CD14-positive monocyte (primary cell): ENCODE results near the gene PAQR7. TPM values are rescaled to one million over a fixed set of nuclear protein-coding genes. Genes with fewer than 3 reads are reported as not detected.

Experiments
- DNase-seq, 3 donors: peaks; one replicate each; pipeline ENCODE4 v3.0.0-alpha.2; 2011 to 2022
- H2AFZ ChIP-seq: 2 replicates; pipeline ENCODE4 v1.6.0; 2012; ENCODE audit warnings: mild to moderate bottlenecking, low read depth, low read length, inconsistent platforms; ENCODE audit not compliant: insufficient read depth, poor library complexity, severe bottlenecking
- H3K27ac ChIP-seq, 2 donors: 1 replicate in 1 of 2; 2 replicates in 1 of 2; pipeline ENCODE4 v1.5.1; 2012 to 2013; ENCODE audit warnings: low read length in 2 of 2, control low read depth in 1 of 2, inconsistent platforms in 1 of 2, low read depth in 1 of 2, mild to moderate bottlenecking in 1 of 2
- H3K27me3 ChIP-seq, 2 donors: one replicate each; pipeline versions ENCODE4 v1.6.0 to v1.6.1; 2011 to 2013; ENCODE audit warnings: low read length in 2 of 2; ENCODE audit not compliant: control insufficient read depth in 2 of 2, insufficient read depth in 2 of 2
- H3K36me3 ChIP-seq, 2 donors: replicated peaks in 1 of 2; 1 replicate in 1 of 2; 2 replicates in 1 of 2; pipeline versions ENCODE4 v1.5.1 to v1.6.1; 2012 to 2013; ENCODE audit warnings: low read length in 2 of 2, control low read depth in 1 of 2, inconsistent platforms in 1 of 2, mild to moderate bottlenecking in 1 of 2; ENCODE audit not compliant: insufficient read depth in 2 of 2, control insufficient read depth in 1 of 2
- H3K4me1 ChIP-seq, 2 donors: 1 replicate in 1 of 2; 2 replicates in 1 of 2; pipeline versions ENCODE4 v1.5.1 to v1.6.1; 2012 to 2013; ENCODE audit warnings: low read length in 2 of 2, control low read depth in 1 of 2, inconsistent platforms in 1 of 2, mild to moderate bottlenecking in 1 of 2, moderate library complexity in 1 of 2; ENCODE audit not compliant: insufficient read depth in 2 of 2, control insufficient read depth in 1 of 2
- H3K4me2 ChIP-seq: replicated peaks from 2 replicates; pipeline ENCODE3; 2012; ENCODE audit warnings: low read length, moderate library complexity, mild to moderate bottlenecking; ENCODE audit not compliant: poor library complexity, severe bottlenecking; ENCODE audit errors: extremely low read depth
- H3K4me3 ChIP-seq, 3 experiments: fragments of 200-600 bp in 1 of 3; sonication (generic) in 1 of 3; replicated peaks in 1 of 3; 1 replicate in 2 of 3; 2 replicates in 1 of 3; pipeline ENCODE4 v1.5.1; 2011 to 2013; ENCODE audit warnings: low read length in 3 of 3, mild to moderate bottlenecking in 3 of 3, control low read depth in 2 of 3, low read depth in 2 of 3, inconsistent platforms in 1 of 3, moderate library complexity in 1 of 3
- H3K79me2 ChIP-seq: 2 replicates; pipeline ENCODE4 v1.6.0; 2012; ENCODE audit warnings: mild to moderate bottlenecking, control low read depth, inconsistent platforms, low read length, moderate library complexity; ENCODE audit not compliant: insufficient read depth
- H3K9ac ChIP-seq: 2 replicates; pipeline ENCODE4 v1.6.0; 2017; ENCODE audit warnings: low read length, mild to moderate bottlenecking; ENCODE audit not compliant: insufficient read depth, poor library complexity, severe bottlenecking
- H3K9me3 ChIP-seq, 2 donors: replicated peaks in 1 of 2; 1 replicate in 1 of 2; 2 replicates in 1 of 2; pipeline versions ENCODE4 v1.5.1 to v1.6.1; 2012 to 2013; ENCODE audit warnings: low read length in 2 of 2, control low read depth in 1 of 2; ENCODE audit not compliant: control insufficient read depth in 1 of 2, insufficient read depth in 1 of 2
- H4K20me1 ChIP-seq: 2 replicates; pipeline ENCODE4 v1.6.0; 2012; ENCODE audit warnings: mild to moderate bottlenecking, low read length, control low read depth, moderate library complexity; ENCODE audit not compliant: insufficient read depth
- H3K27ac Mint-ChIP-seq, 7 donors: one replicate each; pipeline ENCODE4 v1.8.0; 2020; ENCODE audit warnings: mild to moderate bottlenecking in 7 of 7, mixed read lengths in 7 of 7, moderate library complexity in 6 of 7, inconsistent platforms in 2 of 7
- H3K27me3 Mint-ChIP-seq, 3 donors: one replicate each; pipeline ENCODE4 v1.8.0; 2021 to 2022; ENCODE audit warnings: low read depth in 3 of 3, mild to moderate bottlenecking in 3 of 3, mixed read lengths in 3 of 3, moderate library complexity in 3 of 3, inconsistent platforms in 1 of 3
- H3K36me3 Mint-ChIP-seq, 2 donors: one replicate each; pipeline ENCODE4 v1.8.0; 2020; ENCODE audit warnings: mixed read lengths in 2 of 2, inconsistent platforms in 1 of 2, mild to moderate bottlenecking in 1 of 2
- H3K4me1 Mint-ChIP-seq: one replicate; pipeline ENCODE4 v1.8.0; 2020; ENCODE audit warnings: mild to moderate bottlenecking, mixed read lengths
- H3K4me3 Mint-ChIP-seq, 2 donors: one replicate each; pipeline ENCODE4 v1.8.0; 2020; ENCODE audit warnings: mild to moderate bottlenecking in 2 of 2, mixed read lengths in 2 of 2, moderate library complexity in 1 of 2
- H3K9me3 Mint-ChIP-seq, 7 donors: one replicate each; pipeline ENCODE4 v1.8.0; 2020 to 2022; ENCODE audit warnings: mixed read lengths in 7 of 7, mild to moderate bottlenecking in 6 of 7, moderate library complexity in 6 of 7, inconsistent platforms in 2 of 7
- WGBS: methylation state at CpG from one replicate; pipeline ENCODE4 v1.1.5; 2013; ENCODE audit warnings: missing lambda C conversion rate; ENCODE audit not compliant: insufficient coverage; 5-methylcytosine and 5-hydroxymethylcytosine counted together
- intact Hi-C, 2 donors: fragments of 100-400 bp; cut with micrococcal nuclease; formaldehyde crosslinking; loops; one replicate each; pipeline versions ENCODE4 v1.15.0 to v1.15.1; 2023
- polyA plus RNA-seq, 3 donors: library from polyadenylated mRNA; depleted of rRNA in 1 of 3; unstranded in 2 of 3; stranded (reverse) in 1 of 3; fragments of 300-500 nt in 2 of 3; fragments of >200 nt in 1 of 3; fragmentation: Illumina TruSeq in 2 of 3; gene quantifications; 1 replicate in 2 of 3; 2 replicates in 1 of 3; pipeline ENCODE4 v1.2.3, GENCODE V29; 2012 to 2021
- TF ChIP-seq, protein P1 (sequence below): fragments of 200-600 bp; IDR thresholded peaks from one replicate; pipeline ENCODE4 v1.8.0; 2022; ENCODE audit warnings: antibody characterized with exemption, mild to moderate bottlenecking

PAQR7 gene
- polyA plus RNA-seq, 3 donors: 0.92 to 13.3 (median 1.0) TPM

DNA sequence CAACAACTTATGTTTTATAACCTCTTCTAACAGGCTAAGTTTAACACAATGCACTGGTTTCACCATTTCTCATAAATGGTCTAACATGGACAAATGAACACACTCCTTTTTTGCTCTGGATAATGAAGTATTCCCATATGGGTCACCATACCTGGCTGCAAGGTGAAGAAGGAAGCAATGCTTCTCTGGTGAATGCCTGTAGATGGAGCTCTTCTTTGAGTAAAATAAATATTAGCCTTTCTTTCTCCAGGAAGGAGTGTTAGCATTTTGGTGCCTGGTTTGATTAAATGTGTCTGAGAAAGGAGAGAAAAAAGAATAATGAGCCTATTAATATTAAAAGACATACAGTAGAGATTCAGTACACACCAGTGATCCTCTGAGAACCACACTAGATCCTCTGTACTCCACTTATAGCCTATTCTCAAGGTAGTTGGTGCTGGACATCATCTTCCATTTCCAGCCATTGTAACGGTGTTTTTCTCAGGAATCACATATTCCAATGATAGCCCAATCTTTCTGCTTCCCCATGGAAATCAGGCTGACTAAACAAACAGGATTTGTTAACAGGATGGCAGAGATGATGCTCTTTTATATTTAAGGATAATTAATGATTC is 38.1 kb downstream of the PAQR7 start:
- WGBS: no CpG with 5 or more reads among the region's 1 CpG
- no peak overlapping the region for H3K4me2 ChIP-seq
- Mint-ChIP-seq H3K4me1 (no peaks in the 10 kb centered on the region), H3K27ac (no peak overlapping the region), H3K4me3 (no peak overlapping the region), H3K36me3 (peaks cover 45 to 46% of the 10 kb centered on the region in 2 donors), H3K27me3 (no peaks in the 10 kb centered on the region), H3K9me3 (peaks cover 0 to 3% (median 0%) of the 10 kb centered on the region in 7 donors)
- no peaks in the 10 kb centered on the region for H4K20me1 ChIP-seq
- no peak for DNase-seq
- H3K4me3 ChIP-seq: no peak overlapping the region
- H3K27ac ChIP-seq: no peak overlapping the region
- no peak overlapping the region for H2AFZ ChIP-seq
- peaks cover 15% of the 10 kb centered on the region for H3K79me2 ChIP-seq
- no peak overlapping the region for H3K9ac ChIP-seq
- no peaks in the 10 kb centered on the region for H3K4me1 ChIP-seq
- H3K36me3 ChIP-seq: peaks cover 31 to 48% of the 10 kb centered on the region in 2 donors
- no peaks in the 10 kb centered on the region for H3K9me3 ChIP-seq
- intact Hi-C loops: no loop called here
- no peaks in the 10 kb centered on the region for H3K27me3 ChIP-seq
- TF ChIP-seq, protein P1, sequence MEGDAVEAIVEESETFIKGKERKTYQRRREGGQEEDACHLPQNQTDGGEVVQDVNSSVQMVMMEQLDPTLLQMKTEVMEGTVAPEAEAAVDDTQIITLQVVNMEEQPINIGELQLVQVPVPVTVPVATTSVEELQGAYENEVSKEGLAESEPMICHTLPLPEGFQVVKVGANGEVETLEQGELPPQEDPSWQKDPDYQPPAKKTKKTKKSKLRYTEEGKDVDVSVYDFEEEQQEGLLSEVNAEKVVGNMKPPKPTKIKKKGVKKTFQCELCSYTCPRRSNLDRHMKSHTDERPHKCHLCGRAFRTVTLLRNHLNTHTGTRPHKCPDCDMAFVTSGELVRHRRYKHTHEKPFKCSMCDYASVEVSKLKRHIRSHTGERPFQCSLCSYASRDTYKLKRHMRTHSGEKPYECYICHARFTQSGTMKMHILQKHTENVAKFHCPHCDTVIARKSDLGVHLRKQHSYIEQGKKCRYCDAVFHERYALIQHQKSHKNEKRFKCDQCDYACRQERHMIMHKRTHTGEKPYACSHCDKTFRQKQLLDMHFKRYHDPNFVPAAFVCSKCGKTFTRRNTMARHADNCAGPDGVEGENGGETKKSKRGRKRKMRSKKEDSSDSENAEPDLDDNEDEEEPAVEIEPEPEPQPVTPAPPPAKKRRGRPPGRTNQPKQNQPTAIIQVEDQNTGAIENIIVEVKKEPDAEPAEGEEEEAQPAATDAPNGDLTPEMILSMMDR: no peak

DNA sequence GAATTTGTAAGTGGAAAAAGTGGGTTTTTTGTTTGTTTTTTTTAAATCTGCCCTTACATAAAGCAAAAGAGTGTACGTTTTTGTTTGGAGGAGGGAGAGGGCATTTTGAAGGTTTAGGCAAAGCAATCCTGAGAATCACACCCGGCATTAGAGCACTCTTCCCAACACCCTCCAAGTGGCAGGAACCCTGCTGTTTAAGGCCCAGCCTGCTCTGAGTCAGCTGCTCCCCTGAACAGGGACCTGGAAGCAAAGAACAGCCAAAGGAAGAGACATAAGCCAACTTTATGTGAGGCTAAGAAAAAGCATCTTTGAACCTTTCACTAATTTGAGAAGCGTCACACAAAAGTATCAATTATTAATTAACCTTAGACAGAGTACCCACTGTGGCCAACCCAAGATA is 38.8 kb downstream of the PAQR7 start:
- H3K27ac Mint-ChIP-seq: peak overlapping the region in 1 of 7 donors; percentile 80
- DNase-seq: no peak
- no peaks in the 10 kb centered on the region for H3K27me3 ChIP-seq
- no peak overlapping the region for H3K27ac ChIP-seq
- H3K4me1 ChIP-seq: peaks cover 0 to 5% of the 10 kb centered on the region in 2 donors
- peaks cover 6% of the 10 kb centered on the region for H3K4me1 Mint-ChIP-seq
- no peak overlapping the region for H2AFZ ChIP-seq
- intact Hi-C loops: no loop called here
- H3K4me3 Mint-ChIP-seq: no peak overlapping the region
- H3K9ac ChIP-seq: no peak overlapping the region
- peaks cover 2% of the 10 kb centered on the region for H4K20me1 ChIP-seq
- H3K36me3 Mint-ChIP-seq: peaks cover 51% of the 10 kb centered on the region in 2 donors
- peaks cover 0 to 3% (median 0%) of the 10 kb centered on the region in 7 donors for H3K9me3 Mint-ChIP-seq
- no peak overlapping the region for H3K4me3 ChIP-seq
- no peak overlapping the region for H3K4me2 ChIP-seq
- peaks cover 9% of the 10 kb centered on the region for H3K79me2 ChIP-seq
- H3K27me3 Mint-ChIP-seq: no peaks in the 10 kb centered on the region
- no peaks in the 10 kb centered on the region for H3K9me3 ChIP-seq
- 100% methylated on average over 1 of the region's 3 CpGs for WGBS
- TF ChIP-seq, protein P1: no peak
- peaks cover 37 to 55% of the 10 kb centered on the region in 2 donors for H3K36me3 ChIP-seq
